Liver (tissue), 3 donors: ENCODE measurements around the gene HDLBP.

Experiments used
- CTCF ChIP-seq: fragments of 150-350 bp; IDR thresholded peaks from 2 replicates; pipeline ENCODE4 v1.5.1; 2017; ENCODE audit warnings: improper control_type of control experiment, low read depth, low read length; ENCODE audit not compliant: missing input control
- EGR1 ChIP-seq, 2 donors: IDR thresholded peaks; 2 replicates each; pipeline ENCODE4 v1.6.1; 2016 to 2018; ENCODE audit warnings: antibody characterized with exemption in 2 of 2, low read depth in 2 of 2
- FOXA2 ChIP-seq: IDR thresholded peaks from 2 replicates; pipeline ENCODE4 v1.6.1; 2016; ENCODE audit warnings: antibody characterized with exemption
- HNF4A ChIP-seq, 2 donors: conservative IDR thresholded peaks; 2 replicates each; pipeline ENCODE4 v1.6.1; 2016; ENCODE audit warnings: antibody characterized with exemption in 2 of 2, mild to moderate bottlenecking in 2 of 2
- JUND ChIP-seq, 2 donors: IDR thresholded peaks; 2 replicates each; pipeline ENCODE4 v1.6.1; 2016; ENCODE audit warnings: antibody characterized with exemption in 2 of 2
- RAD21 ChIP-seq, 2 donors: IDR thresholded peaks; 2 replicates each; pipeline ENCODE4 v1.6.1; 2016; ENCODE audit warnings: antibody characterized with exemption in 2 of 2, mild to moderate bottlenecking in 2 of 2
- RXRA ChIP-seq, 2 donors: IDR thresholded peaks; 2 replicates each; pipeline ENCODE4 v1.6.1; 2017 to 2018; ENCODE audit warnings: antibody characterized with exemption in 2 of 2, mild to moderate bottlenecking in 1 of 2
- ZBTB33 ChIP-seq: IDR thresholded peaks from 2 replicates; pipeline ENCODE4 v1.6.1; 2016; ENCODE audit warnings: antibody characterized with exemption
- donor health status: healthy.
- donor health status: healthy.

GRCh38 chr2:241216211-241216761 lies 99.2 kb downstream of the HDLBP start:
- TF ChIP-seq RAD21 (IDR thresholded peaks at IDR 0.05) (no peak), HNF4A (conservative IDR thresholded peaks at IDR 0.05) (no peak), CTCF (no peak), EGR1 (IDR thresholded peaks at IDR 0.05; ENCODE audit: low read depth in 2 of 2) (no peak), FOXA2 (no peak), ZBTB33 (no peak), RXRA (IDR thresholded peaks at IDR 0.05) (no peak), JUND (IDR thresholded peaks at IDR 0.05) (no peak)
